Right cardiac atrium (tissue), 5 donors: ENCODE measurements around the gene DCST2. TPM values are rescaled to one million over a fixed set of nuclear protein-coding genes. Genes with fewer than 3 reads are reported as not detected.
A peak's percentile ranks its signal among the peaks of the same experiment; 100 is the strongest.

Experiments
- ATAC-seq, 2 donors: fragments of 200-7000 bp; cut with Tn5 transposase; one replicate each; pipeline versions ENCODE4 v1.8.0 to v1.9.1; 2020; ENCODE audit warnings: moderate library complexity in 2 of 2, mild to moderate bottlenecking in 1 of 2
- DNase-seq, 3 donors: peaks; one replicate each; pipeline ENCODE4 v3.0.0-alpha.2; 2020
- H3K27ac ChIP-seq: one replicate; pipeline ENCODE4 v1.5.1; 2013; ENCODE audit warnings: mild to moderate bottlenecking, low read length, control low read depth, moderate library complexity
- H3K27me3 ChIP-seq: one replicate; pipeline ENCODE4 v1.6.1; 2013; ENCODE audit not compliant: control insufficient read depth, insufficient read depth
- H3K4me1 ChIP-seq: one replicate; pipeline ENCODE4 v1.6.1; 2013; ENCODE audit warnings: low read length; ENCODE audit not compliant: control insufficient read depth, insufficient read depth
- H3K4me3 ChIP-seq: one replicate; pipeline ENCODE4 v1.5.1; 2013; ENCODE audit warnings: low read length, control low read depth
- H3K9me3 ChIP-seq: one replicate; pipeline ENCODE4 v1.6.1; 2013; ENCODE audit warnings: low read length; ENCODE audit not compliant: control insufficient read depth
- WGBS: extraction: QIAGEN DNeasy Blood & Tissue Kit; methylation state at CpG from one replicate; pipeline ENCODE4 v1.1.7; 2013; 5-methylcytosine and 5-hydroxymethylcytosine counted together
- intact Hi-C, 4 donors: fragments of 100-400 bp; cut with DNase I; formaldehyde crosslinking; loops; one replicate each; pipeline versions ENCODE4 v1.11.0 to v1.14.0; 2022 to 2023
- polyA plus RNA-seq: library from polyadenylated mRNA; stranded (reverse); fragments of 200-250 nt; gene quantifications from one replicate; pipeline ENCODE4 v1.2.3, GENCODE V29; 2013
- total RNA-seq, 4 donors: library from RNA; stranded (reverse); fragmentation: NEBNext Ultra II Directional; extraction: Animal tissue kit (Norgen Biotek cat#: 25700); gene quantifications; one replicate each; pipeline ENCODE4 v1.2.1, GENCODE V29; 2021
- donor health status: healthy with polysubstance abuse.
- donor health status: DM: no; HTN: yes; CAD: no.
- donor health status: DM: no; HTN: no; CAD: no.
- donor health status: DM: no; HTN: yes; CAD: no; lungs with severe emphysema.
- donor health status: DM: yes; HTN: yes; CAD: no.

DCST2 gene
- total and polyA plus RNA-seq, 5 donors = 0.23 to 0.33 (median 0.29) TPM; not detected in 1

DNA sequence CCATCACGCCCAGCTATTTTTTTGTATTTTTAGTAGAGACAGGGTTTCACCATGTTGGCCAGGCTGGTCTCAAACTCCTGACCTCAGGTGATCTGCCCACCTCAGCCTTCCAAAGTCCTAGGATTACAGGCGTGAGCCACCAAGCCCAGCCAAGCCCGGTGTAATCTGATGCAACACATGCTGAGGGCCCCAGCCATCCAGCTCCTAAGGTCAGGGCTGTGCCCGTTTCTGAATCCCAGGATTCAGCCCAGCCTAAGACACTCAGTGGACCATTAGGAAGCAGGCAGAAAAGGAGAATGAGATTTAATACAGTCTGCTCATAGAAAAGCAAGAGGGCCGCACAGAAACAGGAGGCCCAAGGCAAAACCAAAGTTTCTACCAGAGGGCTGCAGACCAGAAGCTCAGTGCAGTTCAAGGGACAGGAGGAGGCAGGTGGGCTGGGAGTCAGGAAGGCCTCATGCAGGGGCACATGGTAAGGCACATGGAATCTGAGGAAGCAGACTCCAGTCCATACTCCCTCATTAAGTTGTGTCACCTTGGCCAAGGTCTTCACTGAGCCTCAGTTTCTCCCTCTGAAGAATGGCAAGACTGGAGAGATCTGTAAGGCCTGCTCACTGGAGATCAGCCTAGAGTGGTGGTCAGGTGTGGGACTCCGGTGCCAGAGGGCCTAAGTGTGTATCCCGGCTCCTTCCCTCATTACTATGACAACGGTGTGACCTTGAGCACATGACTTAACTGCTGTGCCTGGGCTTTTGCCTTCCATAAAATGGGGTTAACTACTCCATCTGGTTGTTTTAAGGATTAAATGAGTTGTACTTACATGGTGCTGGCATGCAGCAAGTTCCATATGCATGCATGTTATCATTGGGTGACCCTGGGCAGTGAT is 15.1 kb upstream of the DCST2 start:
- H3K27me3 ChIP-seq = no peaks in the 10 kb centered on the region
- WGBS = 92% methylated on average over 8 of the region's 8 CpGs
- intact Hi-C loops = loop anchor here in 1 of 4 donors (5.0 kb wide), 1 partner anchor 34 kb away; no protein-coding TSS in a partner anchor
- DNase-seq (no peak), ATAC-seq (no peak)
- H3K9me3 ChIP-seq = no peaks in the 10 kb centered on the region
- no peak overlapping the region for H3K27ac ChIP-seq
- peaks cover 6% of the 10 kb centered on the region for H3K4me1 ChIP-seq
- no peak overlapping the region for H3K4me3 ChIP-seq

GRCh38 chr1:155044812-155045657 is 11.5 kb upstream of the DCST2 start:
- Histone ChIP-seq H3K27ac (no peak overlapping the region), H3K4me3 (no peak overlapping the region), H3K27me3 (no peaks in the 10 kb centered on the region), H3K9me3 (no peaks in the 10 kb centered on the region), H3K4me1 (peaks cover 6% of the 10 kb centered on the region)
- intact Hi-C loops = loop anchor here in 1 of 4 donors (5.0 kb wide), 1 partner anchor 37 kb away; no protein-coding TSS in a partner anchor
- 55% methylated on average over 7 of the region's 7 CpGs for WGBS
- DNase-seq (peak; percentile 83 to 91 (median 88)), ATAC-seq (peak; percentile 85 to 87)

GRCh38 chr1:155044365-155044764 is 10.8 kb upstream of the DCST2 start:
- WGBS = 89% methylated on average over 6 of the region's 6 CpGs
- Histone ChIP-seq H3K4me1 (peaks cover 3% of the 10 kb centered on the region), H3K4me3 (no peak overlapping the region), H3K9me3 (no peaks in the 10 kb centered on the region), H3K27me3 (no peaks in the 10 kb centered on the region), H3K27ac (no peak overlapping the region)
- no peak for ATAC-seq
- intact Hi-C loops = no loop called here
- no peak for DNase-seq

GRCh38 chr1:155043793-155044192 is 10.2 kb upstream of the DCST2 start:
- no peaks in the 10 kb centered on the region for H3K27me3 ChIP-seq
- DNase-seq = peak in 1 of 3 donors; percentile 20
- H3K4me1 ChIP-seq = peaks cover 7% of the 10 kb centered on the region
- H3K4me3 ChIP-seq = no peak overlapping the region
- no peak overlapping the region for H3K27ac ChIP-seq
- no peak for ATAC-seq
- 69% methylated on average over 3 of the region's 3 CpGs for WGBS
- no peaks in the 10 kb centered on the region for H3K9me3 ChIP-seq
- intact Hi-C loops = no loop called here

DNA sequence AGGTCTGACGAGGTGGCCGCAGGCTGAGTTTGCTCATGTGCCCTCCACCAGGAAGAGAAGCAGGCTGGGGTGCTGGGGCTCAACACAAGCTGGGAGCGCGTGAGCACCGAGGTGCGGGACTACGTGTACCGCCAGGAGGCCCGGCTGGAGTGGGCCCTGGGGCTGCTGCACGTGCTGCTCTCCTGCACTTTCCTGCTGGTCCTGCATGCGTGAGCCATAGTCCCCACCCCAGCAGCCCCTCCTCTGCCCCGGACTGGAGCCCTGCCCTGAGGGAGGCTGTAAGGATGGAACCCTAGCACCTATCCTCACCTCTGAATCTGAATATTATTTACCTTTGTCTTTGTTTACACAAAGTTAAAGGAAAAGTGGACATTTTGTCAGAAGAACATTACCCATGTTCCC is 9.7 kb upstream of the DCST2 start:
- 80% methylated on average over 12 of the region's 12 CpGs for WGBS
- H3K27ac ChIP-seq = no peak overlapping the region
- H3K4me3 ChIP-seq = no peak overlapping the region
- ATAC-seq (no peak), DNase-seq (peak in 1 of 3 donors; percentile 62)
- H3K27me3 ChIP-seq = no peaks in the 10 kb centered on the region
- H3K4me1 ChIP-seq = peaks cover 7% of the 10 kb centered on the region
- H3K9me3 ChIP-seq = no peaks in the 10 kb centered on the region
- intact Hi-C loops = no loop called here

GRCh38 chr1:155042789-155043188 is 9.2 kb upstream of the DCST2 start:
- no peak overlapping the region for H3K4me3 ChIP-seq
- no peaks in the 10 kb centered on the region for H3K9me3 ChIP-seq
- intact Hi-C loops = no loop called here
- no peaks in the 10 kb centered on the region for H3K27me3 ChIP-seq
- 77% methylated on average over 5 of the region's 5 CpGs for WGBS
- no peak for DNase-seq
- H3K4me1 ChIP-seq = peaks cover 7% of the 10 kb centered on the region
- no peak overlapping the region for H3K27ac ChIP-seq
- no peak for ATAC-seq

DNA sequence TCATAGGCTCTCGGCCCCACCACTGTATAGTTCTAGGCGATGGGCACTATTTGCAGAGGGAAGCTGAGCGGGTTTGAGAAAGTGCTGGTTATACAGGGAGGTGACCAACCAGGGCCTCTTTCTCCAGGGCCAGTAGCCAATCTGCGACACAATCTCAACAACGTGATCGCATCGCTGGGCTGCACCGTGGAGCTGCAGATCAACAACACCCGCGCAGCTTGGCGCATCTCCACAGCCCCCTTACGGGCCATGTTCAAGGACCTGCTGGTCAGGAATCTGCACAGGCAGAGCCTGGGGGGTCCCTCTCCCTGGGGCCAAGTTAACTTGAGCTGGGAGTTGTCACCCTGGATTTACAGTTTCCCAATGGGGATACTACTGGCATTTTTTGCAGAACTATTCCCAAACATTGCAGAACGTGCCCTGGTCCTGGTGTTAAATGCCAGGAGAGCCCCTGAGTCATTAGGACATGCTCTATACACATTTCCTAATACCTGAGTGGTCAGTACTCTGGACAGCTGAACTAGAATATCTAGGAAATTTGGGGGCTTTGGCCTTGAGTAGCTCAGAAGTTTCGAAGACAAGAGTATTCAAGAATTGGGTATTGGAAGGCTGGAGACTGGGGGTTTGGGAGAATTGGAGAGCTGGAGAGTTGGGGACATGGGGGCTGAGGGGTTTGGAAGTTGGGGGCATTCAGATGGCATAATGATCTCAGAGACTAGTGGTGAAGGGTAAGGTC is 6.9 kb upstream of the DCST2 start:
- no peak overlapping the region for H3K4me3 ChIP-seq
- H3K4me1 ChIP-seq = peaks cover 7% of the 10 kb centered on the region
- ATAC-seq (no peak), DNase-seq (peak in 1 of 3 donors; percentile 26)
- intact Hi-C loops = no loop called here
- WGBS = 89% methylated on average over 14 of the region's 14 CpGs
- no peaks in the 10 kb centered on the region for H3K27me3 ChIP-seq
- no peaks in the 10 kb centered on the region for H3K9me3 ChIP-seq
- H3K27ac ChIP-seq = no peak overlapping the region

- Histone ChIP-seq H3K9me3 (no peaks in the 10 kb centered on the region), H3K4me3 (no peak overlapping the region), H3K27me3 (no peaks in the 10 kb centered on the region), H3K4me1 (peaks cover 4% of the 10 kb centered on the region), H3K27ac (no peak overlapping the region)
- 73% methylated on average over 4 of the region's 4 CpGs for WGBS
- intact Hi-C loops = no loop called here
- no peak for ATAC-seq
- DNase-seq = peak in 1 of 3 donors; percentile 20
Measured at GRCh38 chr1:155039308-155039669, 5.7 kb upstream of the DCST2 start.

GRCh38 chr1:155038602-155039307 is 5.2 kb upstream of the DCST2 start:
- 47% methylated on average over 8 of the region's 8 CpGs for WGBS
- Histone ChIP-seq H3K27ac (no peak overlapping the region), H3K27me3 (no peaks in the 10 kb centered on the region), H3K4me1 (peaks cover 4% of the 10 kb centered on the region), H3K9me3 (no peaks in the 10 kb centered on the region), H3K4me3 (no peak overlapping the region)
- intact Hi-C loops = no loop called here
- DNase-seq (no peak), ATAC-seq (no peak)

DNA sequence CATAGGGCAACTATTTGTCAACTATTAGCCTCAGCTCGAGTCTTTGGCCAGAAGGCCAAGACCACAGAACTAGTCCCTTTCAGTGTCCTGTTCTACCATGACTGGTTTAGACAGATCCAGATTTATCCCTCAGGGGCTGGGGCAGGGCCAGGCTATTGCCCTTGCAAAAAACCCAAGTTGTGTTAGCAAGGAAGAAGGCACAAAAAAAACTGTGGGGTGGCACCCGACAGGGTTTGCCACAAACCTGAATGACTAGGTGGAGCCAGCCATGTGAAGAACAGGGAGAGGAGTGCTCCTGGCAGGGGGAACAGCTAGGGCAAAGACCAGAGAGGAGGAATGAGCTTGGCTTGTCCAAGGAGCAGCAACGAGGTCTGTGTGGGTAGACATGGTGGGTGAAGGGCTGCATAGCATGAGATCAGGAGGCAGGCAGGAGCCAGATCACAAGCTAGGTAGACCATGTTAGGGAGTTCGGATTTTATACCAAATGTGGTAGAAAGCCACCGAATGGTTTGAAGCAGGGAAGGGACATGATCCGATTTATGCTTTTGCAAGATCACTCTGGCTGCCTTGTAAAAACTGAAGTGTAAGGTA is 4.4 kb upstream of the DCST2 start:
- WGBS = 87% methylated on average over 6 of the region's 6 CpGs
- ATAC-seq (no peak), DNase-seq (no peak)
- no peak overlapping the region for H3K27ac ChIP-seq
- H3K27me3 ChIP-seq = no peaks in the 10 kb centered on the region
- peaks cover 4% of the 10 kb centered on the region for H3K4me1 ChIP-seq
- no peaks in the 10 kb centered on the region for H3K9me3 ChIP-seq
- H3K4me3 ChIP-seq = no peak overlapping the region
- intact Hi-C loops = no loop called here
